22Rv1 (cell line): ENCODE results near the gene CARMIL1.

Source experiments
- H3K27ac ChIP-seq: fragments of 450-650 bp; 2 replicates; pipeline ENCODE4 v1.5.1; 2017
- ZFX ChIP-seq: fragments of 450-650 bp; IDR thresholded peaks from 2 replicates; pipeline ENCODE4 v1.6.1; 2017; ENCODE audit warnings: antibody characterized with exemption, borderline replicate concordance
- TF ChIP-seq, protein P1 (sequence below): fragments of 450-650 bp; IDR thresholded peaks from 2 replicates; pipeline ENCODE4 v1.5.1; 2017; ENCODE audit warnings: mild to moderate bottlenecking

The CARMIL1 gene

DNA sequence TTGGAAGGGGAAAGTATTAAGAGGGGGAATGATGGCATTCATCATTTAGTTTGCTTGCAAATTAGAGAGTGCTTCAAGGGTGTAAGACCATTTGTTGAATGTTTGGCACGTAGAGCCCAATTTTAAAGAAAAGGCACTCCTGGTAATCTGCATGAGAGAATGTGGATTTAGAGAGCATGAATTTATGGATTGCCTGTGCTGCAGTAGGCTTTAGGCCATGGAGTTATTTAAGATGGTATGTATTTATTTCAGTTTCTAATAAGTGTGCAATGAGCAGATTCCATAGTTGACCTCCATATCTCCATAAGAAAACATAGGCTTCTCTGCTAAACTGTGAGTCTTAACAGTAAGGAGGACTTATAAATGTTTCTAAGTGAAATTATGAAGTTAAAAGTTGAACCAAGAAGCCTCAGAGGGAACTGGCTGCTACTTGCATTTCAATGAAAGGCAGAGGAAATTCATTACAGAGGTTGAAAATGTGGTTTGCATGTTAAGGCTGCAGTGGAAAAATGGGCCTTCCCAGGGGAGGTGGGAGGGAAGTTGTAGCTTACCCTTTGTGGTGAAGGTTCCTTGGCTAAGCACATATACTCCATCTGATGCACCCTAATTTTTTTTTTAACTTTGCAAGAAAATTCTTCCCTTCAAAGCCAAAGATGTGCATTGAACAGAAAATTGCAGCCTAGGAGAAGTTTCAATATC lies 134.2 kb downstream of the CARMIL1 start:
- H3K27ac ChIP-seq: no peak overlapping the region
- no peak for TF ChIP-seq ZFX
- TF ChIP-seq, protein P1, sequence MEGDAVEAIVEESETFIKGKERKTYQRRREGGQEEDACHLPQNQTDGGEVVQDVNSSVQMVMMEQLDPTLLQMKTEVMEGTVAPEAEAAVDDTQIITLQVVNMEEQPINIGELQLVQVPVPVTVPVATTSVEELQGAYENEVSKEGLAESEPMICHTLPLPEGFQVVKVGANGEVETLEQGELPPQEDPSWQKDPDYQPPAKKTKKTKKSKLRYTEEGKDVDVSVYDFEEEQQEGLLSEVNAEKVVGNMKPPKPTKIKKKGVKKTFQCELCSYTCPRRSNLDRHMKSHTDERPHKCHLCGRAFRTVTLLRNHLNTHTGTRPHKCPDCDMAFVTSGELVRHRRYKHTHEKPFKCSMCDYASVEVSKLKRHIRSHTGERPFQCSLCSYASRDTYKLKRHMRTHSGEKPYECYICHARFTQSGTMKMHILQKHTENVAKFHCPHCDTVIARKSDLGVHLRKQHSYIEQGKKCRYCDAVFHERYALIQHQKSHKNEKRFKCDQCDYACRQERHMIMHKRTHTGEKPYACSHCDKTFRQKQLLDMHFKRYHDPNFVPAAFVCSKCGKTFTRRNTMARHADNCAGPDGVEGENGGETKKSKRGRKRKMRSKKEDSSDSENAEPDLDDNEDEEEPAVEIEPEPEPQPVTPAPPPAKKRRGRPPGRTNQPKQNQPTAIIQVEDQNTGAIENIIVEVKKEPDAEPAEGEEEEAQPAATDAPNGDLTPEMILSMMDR: no peak

DNA sequence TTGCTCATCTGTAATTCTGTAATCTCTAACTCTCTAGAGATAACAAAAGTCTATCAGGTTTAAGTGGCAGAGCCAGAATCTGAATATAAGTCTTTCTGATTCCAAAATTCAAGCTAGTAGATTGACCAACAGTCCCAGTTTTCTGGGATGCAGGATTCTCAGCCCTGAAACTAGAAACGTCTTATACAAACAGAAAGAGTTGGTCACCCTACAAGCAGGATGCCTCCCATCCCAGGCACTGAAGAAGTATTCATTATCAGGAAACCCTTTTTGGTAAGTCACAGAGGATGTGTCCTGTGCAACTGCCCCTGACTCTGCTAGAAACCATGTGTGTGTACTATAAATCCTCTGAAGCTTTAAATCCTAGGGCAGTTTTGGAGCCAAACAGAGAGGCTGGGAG lies 135.0 kb downstream of the CARMIL1 start:
- no peak overlapping the region for H3K27ac ChIP-seq
- TF ChIP-seq, protein P1: no peak
- TF ChIP-seq ZFX: no peak

DNA sequence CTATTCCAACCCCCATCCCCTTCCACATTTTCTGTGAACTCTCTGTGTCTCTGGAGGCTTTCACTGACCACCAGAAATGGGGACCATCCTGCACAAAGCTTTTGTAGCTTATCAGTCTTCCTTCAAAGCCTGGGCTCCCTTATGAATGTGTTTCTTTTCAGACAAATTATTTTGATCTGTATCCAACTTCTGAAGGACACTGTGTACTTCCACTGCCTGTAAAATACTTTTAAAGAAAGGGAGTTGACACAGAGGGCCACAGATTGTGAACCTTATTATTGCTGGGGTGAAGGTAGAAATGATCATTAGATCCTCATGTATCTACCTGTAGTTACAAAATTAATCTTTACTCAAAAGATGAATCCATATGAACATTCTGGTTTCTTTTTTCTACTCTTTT lies 135.6 kb downstream of the CARMIL1 start:
- TF ChIP-seq, protein P1: no peak
- TF ChIP-seq ZFX: no peak
- H3K27ac ChIP-seq: no peak overlapping the region

DNA sequence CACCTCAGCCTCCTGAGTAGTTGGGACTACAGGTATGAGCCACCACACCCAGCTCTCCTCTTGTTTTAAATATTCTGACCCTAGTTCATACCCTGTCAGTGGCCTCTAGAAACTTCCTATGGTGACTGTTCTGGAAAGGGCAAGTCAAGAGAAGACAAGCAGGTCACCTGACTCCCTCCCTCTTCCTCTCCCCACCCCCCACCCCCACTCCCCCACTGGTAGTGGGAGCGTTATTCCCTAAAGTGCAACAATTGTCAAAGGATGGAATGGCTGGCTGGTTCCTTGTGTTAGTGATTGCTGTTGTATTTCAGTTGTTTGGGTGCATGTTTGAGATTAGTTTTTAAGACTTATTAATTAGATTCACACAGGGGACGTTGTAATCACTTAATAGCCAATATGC lies 136.1 kb downstream of the CARMIL1 start:
- TF ChIP-seq, protein P1: no peak
- TF ChIP-seq ZFX: no peak
- H3K27ac ChIP-seq: no peak overlapping the region

DNA sequence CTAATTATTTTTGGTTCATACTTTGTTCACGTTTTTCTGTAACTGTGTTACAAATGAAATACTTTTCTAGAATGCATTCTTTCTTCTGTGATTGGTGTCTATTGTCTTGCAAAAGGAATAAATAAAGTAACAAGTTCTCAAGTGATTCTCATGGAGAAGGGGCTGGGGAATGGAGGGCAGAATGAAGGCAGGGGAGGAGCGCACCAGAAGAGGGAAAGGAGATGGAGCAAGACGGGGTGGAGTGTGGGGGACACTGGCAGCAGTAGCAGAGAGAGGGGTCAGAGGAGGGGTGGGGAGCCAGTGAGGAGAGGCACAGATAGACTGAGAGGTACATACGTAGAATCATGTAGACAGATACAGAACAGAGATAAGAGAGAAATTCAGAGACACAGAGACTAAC lies 136.5 kb downstream of the CARMIL1 start:
- TF ChIP-seq, protein P1: no peak
- H3K27ac ChIP-seq: no peak overlapping the region

DNA sequence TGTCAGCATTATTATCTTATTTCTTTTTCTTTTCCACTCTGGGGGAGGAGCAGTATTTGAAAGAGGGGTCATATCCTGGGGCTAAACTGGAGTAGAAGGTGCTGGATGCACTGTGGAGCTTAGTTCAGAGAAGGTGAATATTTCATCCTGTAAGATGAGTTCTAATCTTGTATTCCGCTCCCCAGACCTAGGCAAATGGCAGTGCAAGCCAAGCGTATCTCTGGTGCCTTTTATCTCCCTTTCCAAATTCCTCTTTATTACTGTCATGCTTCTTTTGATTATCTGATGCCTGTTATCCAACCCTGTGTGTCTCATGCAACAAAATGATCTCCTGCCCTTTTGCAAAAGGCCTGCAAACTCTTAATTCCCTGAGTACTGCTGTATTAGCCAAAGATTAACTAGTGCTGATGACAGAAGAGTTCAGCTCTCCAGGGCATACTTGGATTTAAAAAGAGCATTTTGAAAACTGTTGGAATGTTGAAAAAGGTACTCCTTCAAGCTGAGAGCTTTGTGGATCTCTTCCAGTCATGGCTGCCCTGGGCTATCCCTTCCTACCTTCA lies 138.0 kb downstream of the CARMIL1 start:
- no peak overlapping the region for H3K27ac ChIP-seq
- TF ChIP-seq ZFX: no peak
- TF ChIP-seq, protein P1: no peak

DNA sequence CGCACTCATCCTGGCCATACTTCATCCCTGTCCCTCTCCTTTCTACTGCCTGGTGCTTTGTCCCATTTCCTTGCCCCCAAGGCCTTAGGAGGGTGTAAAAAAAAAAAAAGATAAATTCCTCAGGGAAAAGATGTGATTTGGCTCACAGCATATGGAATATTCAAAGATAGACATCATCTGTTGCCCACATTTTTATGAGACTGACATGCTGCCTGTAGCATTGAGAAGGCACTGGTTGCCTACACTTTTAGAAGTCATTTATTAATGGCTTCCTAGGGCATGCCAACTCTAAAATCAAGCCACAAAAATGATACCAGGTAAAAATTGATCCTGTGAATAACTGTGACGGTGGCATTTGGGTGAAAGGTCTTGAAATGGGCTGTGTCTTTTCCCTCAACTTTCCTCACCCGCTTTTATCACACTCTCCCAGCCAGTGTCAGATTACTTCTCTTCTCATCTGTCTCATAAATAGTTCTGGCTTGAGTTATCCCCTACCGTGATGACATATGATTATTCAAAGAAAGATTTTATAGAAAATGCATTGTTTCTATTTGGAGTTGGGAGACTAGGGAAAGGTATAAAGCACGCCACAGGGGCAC lies 139.4 kb downstream of the CARMIL1 start:
- TF ChIP-seq, protein P1: no peak
- no peak for TF ChIP-seq ZFX
- no peak overlapping the region for H3K27ac ChIP-seq
